HG03432 (cell line): Measurements from ENCODE around the gene MKI67.

Source experiments
- ATAC-seq: cut with Tn5 transposase; IDR thresholded peaks from one replicate; pipeline ENCODE4 v1.9.1; 2021; ENCODE audit warnings: mild to moderate bottlenecking, moderate library complexity; ENCODE audit not compliant: unreplicated experiment

Gene MKI67

DNA sequence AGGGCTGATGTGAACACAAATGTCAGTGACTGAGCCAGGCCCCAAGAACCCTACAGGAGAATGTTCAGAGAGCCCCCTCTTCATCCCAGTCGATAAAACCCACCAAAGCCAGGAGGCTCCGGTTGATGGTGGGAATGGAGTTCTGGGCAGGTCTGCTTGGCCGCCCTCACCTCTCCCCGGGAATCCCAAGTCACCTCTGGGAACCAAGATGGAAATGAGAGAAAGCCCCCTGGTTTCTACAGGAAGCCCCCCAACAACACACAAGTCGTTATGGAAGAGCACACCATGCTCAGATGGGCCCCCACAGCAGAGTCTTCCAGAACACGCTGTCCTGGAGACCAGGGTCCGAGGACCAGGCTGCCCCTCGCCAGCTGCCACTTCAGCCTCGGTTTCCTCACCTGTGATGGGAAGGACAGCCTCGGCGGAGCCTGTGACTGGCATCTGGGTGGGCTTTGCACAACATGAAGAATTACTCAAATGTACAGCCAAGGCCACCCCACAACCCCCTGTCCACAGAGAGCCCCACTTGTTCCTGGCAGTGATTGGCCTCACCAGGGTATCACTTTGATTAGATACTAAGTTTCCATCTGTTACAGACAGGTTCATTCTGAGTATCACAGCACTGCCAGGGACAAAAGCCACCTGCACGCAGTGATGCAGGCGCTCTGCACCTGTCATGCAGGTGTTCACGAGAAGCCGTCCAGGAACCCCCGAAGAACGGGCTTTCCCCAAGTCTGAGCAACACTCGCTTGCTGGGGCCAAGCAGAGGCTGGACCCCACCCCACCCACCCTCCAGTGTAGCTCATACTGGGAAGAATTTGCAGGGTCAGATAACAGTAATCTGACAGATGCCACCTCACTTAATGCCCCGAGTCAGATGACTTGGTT, 57.6 kb downstream of the MKI67 start:
- ATAC-seq: no peak

DNA sequence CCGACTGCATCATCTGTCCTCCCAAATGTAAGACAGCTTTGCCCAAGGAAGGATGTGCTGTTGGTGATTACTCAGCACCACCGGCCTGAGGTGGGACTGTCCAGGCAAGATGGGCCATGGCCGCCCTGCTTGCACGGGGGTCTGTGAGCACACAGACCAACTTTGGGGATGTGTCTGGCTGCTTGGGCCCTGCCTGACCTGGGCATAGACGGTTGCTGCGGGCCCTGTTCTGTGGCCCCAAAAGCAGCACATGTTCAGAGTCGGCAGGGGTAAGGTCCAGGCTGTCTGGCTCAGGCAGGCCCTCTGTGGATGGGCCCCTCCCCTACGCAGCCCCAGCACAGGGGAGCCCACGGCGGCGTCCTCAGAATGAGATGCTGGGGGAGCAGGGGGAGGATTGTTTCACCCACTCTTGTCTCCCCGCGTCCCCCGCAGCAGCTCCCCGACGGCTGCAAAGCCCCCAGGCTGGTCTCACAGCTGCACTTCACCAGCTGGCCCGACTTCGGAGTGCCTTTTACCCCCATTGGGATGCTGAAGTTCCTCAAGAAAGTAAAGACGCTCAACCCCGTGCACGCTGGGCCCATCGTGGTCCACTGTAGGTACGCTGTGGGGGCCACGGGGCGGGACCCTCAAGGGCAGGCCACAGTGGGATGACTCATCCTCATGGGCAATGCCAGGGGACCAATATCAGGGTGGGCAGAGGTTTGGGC, 58.4 kb downstream of the MKI67 start:
- no peak for ATAC-seq

DNA sequence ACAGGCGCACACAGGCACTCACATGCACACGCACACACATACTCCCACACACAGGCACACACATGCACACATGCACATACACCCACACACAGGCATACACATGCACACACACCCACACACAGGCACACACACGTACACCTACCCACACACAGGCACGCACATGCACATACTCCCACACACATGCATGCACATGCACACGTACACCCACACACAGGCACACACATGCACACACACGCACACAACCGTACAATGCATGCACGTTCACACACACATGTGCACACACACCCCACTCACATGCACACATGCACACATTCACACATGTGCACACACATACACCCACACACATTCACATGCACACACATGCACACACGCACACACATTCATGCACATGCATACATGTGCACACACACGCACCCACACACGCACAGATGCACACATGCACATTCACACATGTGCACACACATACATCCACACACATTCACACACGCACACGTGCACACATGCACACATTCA, 59.3 kb downstream of the MKI67 start:
- no peak for ATAC-seq

DNA sequence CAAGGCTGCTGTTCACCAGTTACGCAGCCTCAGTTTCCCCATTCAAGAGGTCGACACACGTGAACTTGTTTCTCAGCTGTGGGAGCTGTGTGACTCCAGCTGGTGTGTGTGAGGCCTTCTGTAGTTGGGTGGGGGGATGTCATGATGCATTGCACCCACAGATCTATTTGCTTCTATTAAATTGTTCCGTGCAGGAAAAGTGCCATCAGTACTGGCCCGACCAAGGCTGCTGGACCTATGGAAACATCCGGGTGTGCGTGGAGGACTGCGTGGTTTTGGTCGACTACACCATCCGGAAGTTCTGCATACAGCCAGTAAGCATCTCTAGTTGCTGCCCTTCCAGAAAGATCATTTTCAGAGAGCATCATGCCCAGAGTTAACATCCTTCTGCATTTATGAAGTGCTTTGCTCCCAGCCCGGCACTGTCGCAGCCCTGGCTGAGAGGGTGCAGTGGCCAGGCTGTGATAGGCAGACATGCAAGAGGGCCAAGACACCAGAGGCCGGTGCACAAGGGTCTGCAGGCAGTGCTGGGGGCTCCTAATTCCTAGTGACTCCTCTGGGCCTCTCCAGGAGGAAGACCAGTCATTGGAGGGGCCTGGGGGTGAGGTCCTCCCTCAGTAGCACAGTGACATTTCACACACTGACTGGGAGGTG, 60.2 kb downstream of the MKI67 start:
- ATAC-seq: no peak

DNA sequence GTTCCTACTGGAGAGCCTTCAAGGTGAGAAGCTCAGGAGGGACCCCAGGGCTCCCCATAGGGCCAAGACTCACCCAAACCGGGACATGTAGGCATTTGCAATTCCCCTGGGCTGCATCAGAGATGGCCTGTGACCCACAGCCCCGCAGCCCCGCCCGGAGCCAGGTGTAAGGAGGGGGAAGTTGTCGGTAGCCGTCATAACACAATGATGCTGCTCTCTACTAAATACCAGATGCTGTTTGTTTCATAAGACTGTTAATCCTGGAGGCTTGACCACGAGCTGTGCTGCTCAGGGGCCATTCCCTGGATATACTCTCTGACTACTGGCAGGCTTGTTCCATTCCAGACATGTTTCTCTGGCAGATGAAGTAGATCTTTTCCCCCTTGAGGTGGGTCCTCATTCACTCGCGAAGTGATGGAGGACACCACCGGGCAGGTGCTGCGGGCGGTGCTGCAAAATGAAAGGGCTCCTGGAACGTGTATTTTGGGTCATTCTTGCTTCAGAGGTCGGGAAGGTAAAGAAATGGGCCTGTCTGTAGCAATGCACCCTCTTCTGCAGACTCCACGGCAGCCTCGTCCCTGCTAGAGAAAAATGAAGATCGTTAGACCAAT, 61.1 kb downstream of the MKI67 start:
- ATAC-seq: peak; percentile 51

DNA sequence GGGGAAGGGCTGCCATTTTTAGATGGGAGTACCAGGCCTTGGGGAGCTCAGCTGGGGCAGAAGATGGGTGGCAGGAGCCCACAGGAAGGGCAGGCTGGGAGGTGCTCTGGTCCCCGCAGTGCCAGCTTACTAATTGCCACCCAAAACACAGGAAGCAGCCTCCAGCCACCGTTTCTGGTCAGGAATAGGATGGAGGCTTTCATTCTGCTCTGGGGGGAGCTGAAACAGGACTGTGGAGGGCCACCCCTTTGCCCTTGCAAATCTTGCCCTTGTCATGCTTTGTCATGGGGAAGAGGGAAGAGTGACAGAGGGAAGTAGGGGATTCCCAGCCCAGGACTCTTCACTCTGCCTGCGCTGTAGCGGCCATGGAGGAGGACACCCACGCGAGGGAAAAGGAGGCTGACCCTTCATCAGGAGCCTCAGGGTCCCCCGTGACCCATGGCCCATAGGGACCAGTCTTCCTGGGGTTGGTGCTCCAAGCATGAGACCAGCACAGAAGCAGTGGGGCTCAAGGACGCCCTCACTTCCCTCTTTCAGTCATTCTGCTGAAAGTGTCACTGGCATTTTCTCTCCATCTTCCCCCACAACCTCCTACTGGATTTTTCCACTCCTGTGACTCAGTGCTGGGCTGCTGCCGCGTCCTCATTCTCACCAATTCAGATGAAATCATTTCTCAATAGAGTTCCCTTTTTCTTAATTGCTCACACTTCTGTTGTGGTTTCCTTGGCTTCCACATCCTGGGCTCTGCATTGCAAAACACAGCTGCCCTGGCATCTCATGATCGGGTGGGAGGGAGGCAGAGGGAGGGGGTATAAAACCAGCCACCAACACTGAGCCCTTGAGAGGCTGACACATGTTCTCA, 61.9 kb downstream of the MKI67 start:
- ATAC-seq: peak; percentile 68

DNA sequence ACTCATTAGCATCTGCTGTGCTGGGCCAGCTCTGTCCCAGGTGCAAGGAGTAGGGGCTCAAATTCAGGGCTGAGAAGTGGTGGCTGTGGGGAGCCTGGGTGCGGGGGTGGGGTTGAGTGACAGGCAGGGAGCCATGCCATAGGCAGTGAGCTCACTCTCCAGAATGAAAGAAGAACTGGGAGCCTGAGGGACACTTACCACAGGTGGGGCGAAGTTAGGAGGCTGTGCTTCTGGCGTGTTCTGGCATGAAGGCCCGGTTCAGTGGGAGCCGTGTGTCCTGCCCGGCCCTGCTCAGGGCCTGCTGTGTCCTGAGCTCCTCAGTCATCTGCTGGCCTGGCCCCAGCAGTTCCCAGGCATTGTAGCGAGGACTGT, 62.5 kb downstream of the MKI67 start:
- ATAC-seq: peak; percentile 21

DNA sequence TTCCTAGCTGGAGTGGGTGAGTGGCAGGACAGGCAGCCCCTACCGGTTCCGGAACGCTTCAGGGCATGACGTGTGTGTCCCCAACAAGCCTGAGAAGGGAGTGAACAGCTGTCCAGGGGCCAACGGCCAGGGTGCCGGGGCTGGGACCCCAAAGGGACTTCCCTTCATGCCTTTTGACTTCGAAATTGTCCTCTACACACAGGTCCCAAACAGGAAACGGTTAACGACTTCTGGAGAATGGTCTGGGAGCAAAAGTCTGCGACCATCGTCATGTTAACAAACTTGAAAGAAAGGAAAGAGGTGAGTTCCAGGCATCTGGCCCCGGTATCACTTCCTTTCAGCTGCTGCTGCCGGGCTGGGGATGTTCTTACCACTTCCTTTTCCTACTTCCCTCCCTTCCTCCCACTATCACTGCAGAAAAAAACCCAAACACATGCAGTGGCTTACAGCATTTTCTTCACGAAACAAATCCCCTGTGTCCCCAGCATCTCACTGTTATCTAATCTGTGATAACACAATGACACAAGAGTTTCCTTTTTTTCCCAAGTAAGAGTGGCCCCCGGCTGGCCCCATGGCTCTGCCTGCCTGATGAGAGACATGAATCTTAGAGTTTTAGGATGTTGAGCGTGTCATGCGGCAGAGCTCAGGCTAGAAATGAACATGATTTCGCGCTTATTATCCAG, 63.2 kb downstream of the MKI67 start:
- ATAC-seq: peak; percentile 51

DNA sequence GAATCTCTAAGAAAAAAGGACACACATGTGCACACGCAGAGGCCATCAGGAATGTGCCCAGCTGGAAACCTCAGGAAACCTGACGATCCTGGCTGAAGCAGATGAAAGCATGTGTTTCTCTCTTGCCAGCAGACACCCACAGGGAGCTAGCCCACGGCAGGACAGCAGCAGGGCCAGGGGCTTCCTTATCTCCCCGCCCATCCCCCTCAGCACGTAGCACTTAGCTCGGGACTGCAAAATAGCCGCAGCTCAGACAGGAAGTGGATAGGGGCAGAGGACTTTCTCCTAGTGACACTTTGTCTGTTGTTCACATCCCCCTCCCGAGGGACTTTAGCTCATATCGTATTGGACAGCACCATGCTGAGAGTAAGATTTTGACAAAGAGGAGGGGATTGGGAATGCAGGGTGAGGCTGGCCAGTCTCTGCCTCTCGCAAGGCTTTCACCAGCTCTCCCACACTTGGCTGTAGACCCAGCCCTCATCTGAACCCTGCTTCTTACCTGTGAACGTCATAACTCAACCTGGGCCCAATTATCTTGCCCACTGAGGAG, 63.8 kb downstream of the MKI67 start:
- ATAC-seq: no peak

DNA sequence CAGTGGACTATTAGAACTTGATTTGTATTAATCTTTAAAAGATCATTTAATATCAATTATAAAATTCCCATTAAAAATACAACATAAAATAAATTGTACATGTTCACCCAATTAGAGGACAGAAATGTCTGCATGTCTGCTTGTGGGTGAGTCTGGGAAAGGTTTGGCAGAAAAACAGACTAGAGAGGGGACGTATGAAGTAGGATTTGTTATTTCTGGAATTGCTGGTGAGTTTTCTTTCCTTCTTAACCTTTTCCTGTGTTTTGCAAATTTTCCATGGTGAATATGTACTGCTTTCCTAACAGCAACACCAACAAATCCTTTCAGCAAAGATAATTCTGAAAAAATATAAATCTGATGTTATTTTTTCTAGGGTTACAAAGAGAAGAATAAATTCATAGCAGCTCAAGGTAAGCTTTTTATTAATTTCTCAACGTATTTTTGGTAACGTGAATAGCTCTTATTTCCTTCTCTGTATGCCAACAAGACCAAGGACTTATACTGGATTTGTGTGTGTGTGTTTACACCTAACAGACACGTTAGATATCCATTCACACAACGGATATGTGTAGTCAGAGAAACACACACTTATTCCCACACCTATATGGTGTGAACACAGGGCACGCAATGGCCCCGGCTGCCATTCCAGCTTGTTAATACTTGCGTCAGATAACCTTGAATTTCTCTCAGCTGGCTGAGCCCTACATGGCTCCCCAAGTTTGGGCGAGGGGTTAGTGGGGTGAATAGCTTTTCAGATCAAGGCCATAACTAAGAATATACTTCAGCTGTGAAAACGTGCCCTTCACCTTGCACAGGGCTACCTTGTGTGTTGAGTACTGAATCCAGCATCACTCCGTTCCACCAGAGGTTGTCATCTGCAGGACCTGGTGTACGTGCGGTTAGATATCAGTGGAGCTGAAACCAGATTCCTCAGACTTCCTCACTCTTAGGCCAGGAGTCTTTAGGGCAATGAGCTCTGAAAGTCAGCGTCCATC, 64.6 kb downstream of the MKI67 start:
- no peak for ATAC-seq

DNA sequence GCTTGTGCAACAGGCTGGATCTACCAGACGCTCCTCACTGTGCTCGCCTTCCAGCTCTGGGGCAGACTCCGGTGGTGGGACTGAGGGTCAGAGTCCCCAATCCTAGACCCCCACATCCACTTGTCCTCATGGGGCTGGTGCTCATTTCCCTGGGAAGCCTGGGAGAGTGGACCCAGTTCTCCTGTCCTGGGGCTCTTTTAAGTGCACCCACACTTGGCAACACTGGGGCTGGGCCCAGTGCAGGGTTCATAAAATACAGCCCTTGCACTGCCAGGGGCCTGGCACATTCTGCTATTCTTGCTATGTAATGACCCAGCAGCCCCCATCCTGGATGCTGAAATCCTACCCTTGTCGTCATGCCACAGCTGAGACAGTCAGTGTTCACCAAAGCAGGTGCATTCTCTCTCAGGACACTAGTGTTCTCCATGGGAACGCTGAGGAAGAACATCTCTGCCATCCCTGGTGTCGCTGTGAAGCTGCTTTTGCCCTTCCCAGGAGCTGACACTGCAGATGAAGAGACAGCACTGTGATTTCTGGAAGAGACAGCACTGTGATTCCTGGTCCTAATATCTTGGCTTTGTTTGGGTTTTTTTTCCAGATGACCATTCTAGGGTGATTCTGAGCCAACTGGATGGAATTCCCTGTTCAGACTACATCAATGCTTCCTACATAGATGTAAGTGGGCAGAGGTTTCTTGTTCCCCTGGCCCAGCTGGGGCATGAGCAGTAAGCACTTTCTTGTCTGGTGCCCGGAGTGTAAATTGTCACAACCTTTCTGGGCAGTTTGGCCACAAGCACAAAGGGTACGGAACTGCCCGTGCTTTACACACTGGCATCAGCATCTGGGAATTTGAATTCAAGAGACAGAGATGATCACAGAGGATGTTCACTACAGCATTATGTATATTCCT, 65.6 kb downstream of the MKI67 start:
- no peak for ATAC-seq

DNA sequence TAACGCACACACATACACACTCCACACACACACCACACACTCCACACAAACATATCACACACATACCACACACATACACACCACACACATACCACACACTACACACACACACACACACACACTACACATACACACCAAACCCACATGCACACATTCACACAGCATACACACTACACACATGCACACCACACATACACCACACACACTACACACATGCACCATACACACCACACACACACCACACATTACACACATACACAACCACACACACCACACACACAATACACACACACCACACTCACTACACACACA, 66.3 kb downstream of the MKI67 start:
- no peak for ATAC-seq

DNA sequence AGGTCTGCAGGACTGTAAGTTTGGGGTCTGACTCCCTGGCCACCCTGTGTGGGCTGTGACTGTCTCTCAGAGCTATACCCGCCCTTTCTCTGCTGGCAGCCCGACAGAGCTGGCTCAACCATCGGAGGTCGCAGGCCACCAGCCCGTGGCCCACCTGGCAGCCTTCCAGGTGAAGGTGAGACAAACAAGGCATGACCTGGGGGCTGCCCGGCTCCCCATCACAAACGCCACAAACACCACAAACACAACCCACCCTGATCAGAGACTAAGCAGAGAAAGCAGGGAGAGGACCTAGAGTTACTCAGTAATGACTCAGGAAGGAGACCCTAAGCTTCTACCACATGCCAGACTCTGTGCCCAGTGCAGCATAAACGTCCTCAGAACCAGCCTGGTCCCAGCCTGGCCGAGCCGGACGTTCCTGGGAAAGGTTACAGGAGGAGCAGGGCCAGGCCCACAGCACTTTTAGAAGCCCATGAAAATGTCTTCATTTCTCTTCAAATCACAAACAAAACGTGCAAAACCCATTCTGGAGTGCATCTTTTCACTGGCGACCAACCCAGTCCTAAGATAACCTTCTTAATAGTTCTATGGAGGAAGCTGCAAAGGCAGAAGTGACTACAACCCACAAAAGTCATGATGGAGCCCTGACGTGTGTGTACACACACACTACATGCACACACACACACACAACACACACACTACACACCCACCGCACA, 66.8 kb downstream of the MKI67 start:
- no peak for ATAC-seq

DNA sequence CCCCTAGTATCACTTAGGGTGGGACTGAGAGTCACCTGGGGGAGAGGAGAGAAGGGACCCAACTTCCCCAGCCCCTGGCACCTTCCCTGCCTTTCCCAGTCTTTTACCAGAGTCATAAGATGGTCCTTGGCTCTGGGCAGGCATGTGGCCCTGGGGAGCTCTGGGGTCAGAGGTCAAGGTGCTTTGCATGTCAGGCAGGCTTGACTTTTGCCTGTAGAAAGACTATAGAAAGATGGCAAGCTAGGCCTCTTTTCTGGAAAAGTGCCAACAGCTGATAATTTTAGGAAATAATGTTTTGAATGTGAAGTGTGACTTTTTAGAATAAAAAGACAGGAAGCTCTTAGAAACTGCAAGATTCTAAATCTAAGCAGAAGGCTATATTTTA, 67.5 kb downstream of the MKI67 start:
- no peak for ATAC-seq

DNA sequence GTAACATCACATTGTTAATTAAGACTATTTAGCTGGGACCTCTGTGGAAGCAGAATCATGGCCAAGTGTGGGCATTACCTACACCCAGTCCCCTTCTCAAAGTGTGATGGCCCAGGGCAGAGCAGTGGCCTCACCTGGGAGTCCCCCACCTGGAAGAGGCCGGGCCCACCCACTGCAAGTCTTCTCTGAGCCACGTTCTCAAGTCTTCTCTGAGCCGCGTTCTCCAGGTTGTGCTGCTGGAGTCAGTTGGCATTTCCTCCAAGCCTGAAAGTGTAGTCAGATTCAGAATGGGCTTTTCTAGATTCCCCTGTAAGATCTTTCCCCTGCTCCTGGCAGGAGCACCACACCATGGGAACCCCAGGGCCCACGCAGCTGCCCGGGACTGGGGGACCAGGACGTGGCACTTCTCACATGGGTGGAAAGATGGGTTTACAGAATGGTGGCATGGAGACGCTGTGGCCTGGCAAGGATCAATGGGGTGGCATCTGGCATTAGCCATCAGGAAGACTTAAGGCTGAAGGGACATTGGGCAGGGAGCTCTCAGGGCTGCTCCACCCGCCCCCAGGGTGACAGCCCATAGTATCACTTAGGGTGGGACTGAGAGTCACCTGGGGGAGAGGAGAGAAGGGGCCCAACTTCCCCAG, 68.0 kb downstream of the MKI67 start:
- no peak for ATAC-seq
